ENCODE results near the gene ADCY4.

ADCY4 gene

GRCh38 chr14:24348186-24348585 is 13.3 kb upstream of the ADCY4 start:
- no peak for DNase-seq (ENCODE audit: extremely low read depth, insufficient read length)
- H3K27me3 ChIP-seq (replicated peaks; ENCODE audit: control insufficient read depth, insufficient read depth, low read length): no peaks in the 10 kb centered on the region; the same call in 1 of the 2 replicates

GRCh38 chr14:24347134-24347533 is 12.3 kb upstream of the ADCY4 start:
- no peak for TF ChIP-seq CTCF (IDR thresholded peaks at IDR 0.05; ENCODE audit: insufficient read depth, low read length, poor library complexity, severe bottlenecking)
- no peaks in the 10 kb centered on the region for H3K36me3 ChIP-seq (ENCODE audit: control insufficient read depth, insufficient read depth, low read length)
- DNase-seq (ENCODE audit: extremely low read depth, insufficient read length): no peak
- no peak overlapping the region for H3K4me3 ChIP-seq (replicated peaks; ENCODE audit: low read depth, low read length)
- no peaks in the 10 kb centered on the region; the same call in 1 of the 2 replicates for H3K27me3 ChIP-seq (replicated peaks; ENCODE audit: control insufficient read depth, insufficient read depth, low read length)

More at GRCh38 chr14:24348186-24348585, 13.3 kb upstream of the ADCY4 start:
- TF ChIP-seq CTCF (IDR thresholded peaks at IDR 0.05; ENCODE audit: insufficient read depth, low read length, poor library complexity, severe bottlenecking): no peak
- Histone ChIP-seq H3K4me3 (replicated peaks; ENCODE audit: low read depth, low read length) (no peak overlapping the region), H3K36me3 (ENCODE audit: control insufficient read depth, insufficient read depth, low read length) (no peaks in the 10 kb centered on the region)

DNA sequence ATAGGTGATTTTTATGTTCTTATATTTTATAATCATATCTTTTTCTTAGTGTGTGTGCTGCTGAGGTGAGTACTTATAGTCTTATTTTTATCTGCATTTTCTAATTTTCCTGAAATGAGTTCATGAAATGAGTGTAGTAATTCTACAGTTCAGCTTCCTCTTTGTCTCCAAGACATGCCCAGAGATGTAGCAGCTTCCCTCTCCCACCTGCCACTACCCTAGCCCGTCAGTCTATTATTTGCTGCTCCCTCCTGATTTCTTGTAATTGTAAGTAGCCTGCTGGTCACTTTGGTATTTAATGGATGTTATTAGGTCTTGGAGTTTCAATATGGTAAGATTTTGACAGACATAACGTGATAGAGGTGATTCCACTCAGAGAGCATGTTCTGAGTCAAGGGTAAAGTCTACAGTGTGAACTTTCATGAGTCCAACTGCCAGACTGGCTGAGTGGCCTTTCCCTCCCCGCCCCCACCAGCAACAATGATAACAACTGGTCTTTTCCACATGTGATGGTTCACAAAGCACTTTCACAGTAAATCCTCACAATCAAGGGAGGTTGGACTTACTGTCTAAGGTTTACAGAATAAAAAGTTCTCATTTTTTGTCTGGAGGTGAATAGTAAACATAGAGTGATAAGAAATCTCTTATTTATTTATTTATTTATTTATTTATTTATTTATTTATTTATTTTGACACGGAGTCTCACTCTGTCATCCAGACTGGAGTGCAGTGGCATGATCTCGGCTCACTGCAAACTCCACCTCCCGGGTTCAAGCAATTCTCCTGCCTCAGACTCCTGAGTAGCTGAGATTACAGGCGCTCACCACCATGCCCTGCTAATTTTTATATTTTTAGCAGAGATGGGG is 9.2 kb upstream of the ADCY4 start:
- no peak for TF ChIP-seq CTCF (IDR thresholded peaks at IDR 0.05; ENCODE audit: insufficient read depth, low read length, poor library complexity, severe bottlenecking)
- DNase-seq (ENCODE audit: extremely low read depth, insufficient read length): no peak
- H3K36me3 ChIP-seq (ENCODE audit: control insufficient read depth, insufficient read depth, low read length): no peaks in the 10 kb centered on the region
- H3K4me3 ChIP-seq (replicated peaks; ENCODE audit: low read depth, low read length): no peak overlapping the region
- H3K27me3 ChIP-seq (replicated peaks; ENCODE audit: control insufficient read depth, insufficient read depth, low read length): no peaks in the 10 kb centered on the region

DNA sequence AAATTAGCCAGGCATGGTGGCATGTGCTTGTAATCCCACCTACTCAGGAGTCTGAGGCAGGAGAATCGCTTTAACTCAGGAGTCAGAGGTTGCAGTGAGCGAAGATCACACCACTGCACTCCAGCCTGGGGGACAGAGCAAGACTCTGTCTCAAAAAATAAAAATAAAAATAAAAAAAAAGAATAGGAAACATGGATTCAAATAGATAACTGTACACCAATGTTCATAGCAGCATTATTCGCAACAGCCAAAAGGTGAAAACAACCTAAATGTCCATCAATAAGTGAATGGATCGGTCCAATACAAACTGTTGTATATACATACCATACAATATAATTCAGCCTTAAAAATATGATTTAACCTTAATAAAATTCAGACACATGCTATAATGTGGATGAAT is 8.0 kb upstream of the ADCY4 start:
- Histone ChIP-seq H3K36me3 (ENCODE audit: control insufficient read depth, insufficient read depth, low read length) (no peaks in the 10 kb centered on the region; the same call in 1 of the 2 replicates), H3K4me3 (replicated peaks; ENCODE audit: low read depth, low read length) (no peak overlapping the region), H3K27me3 (replicated peaks; ENCODE audit: control insufficient read depth, insufficient read depth, low read length) (no peaks in the 10 kb centered on the region)
- DNase-seq (ENCODE audit: extremely low read depth, insufficient read length): no peak
- TF ChIP-seq CTCF (IDR thresholded peaks at IDR 0.05; ENCODE audit: insufficient read depth, low read length, poor library complexity, severe bottlenecking): no peak

GRCh38 chr14:24340606-24341005 is 5.7 kb upstream of the ADCY4 start:
- DNase-seq (ENCODE audit: extremely low read depth, insufficient read length): no peak
- H3K27me3 ChIP-seq (replicated peaks; ENCODE audit: control insufficient read depth, insufficient read depth, low read length): no peaks in the 10 kb centered on the region
- TF ChIP-seq CTCF (IDR thresholded peaks at IDR 0.05; ENCODE audit: insufficient read depth, low read length, poor library complexity, severe bottlenecking): no peak
- no peaks in the 10 kb centered on the region; the same call in none of the 2 replicates for H3K36me3 ChIP-seq (ENCODE audit: control insufficient read depth, insufficient read depth, low read length)
- no peak overlapping the region for H3K4me3 ChIP-seq (replicated peaks; ENCODE audit: low read depth, low read length)

Measured in GM06990 (cell line).